Right cardiac atrium (tissue), 5 donors: Measurements from ENCODE around the gene KCNIP3. TPM values are rescaled to one million over a fixed set of nuclear protein-coding genes. Genes with fewer than 3 reads are reported as not detected.

Source experiments
- ATAC-seq, 2 donors: fragments of 200-7000 bp; cut with Tn5 transposase; one replicate each; pipeline versions ENCODE4 v1.8.0 to v1.9.1; 2020; ENCODE audit warnings: moderate library complexity in 2 of 2, mild to moderate bottlenecking in 1 of 2
- DNase-seq, 3 donors: peaks; one replicate each; pipeline ENCODE4 v3.0.0-alpha.2; 2020
- H3K27ac ChIP-seq: one replicate; pipeline ENCODE4 v1.5.1; 2013; ENCODE audit warnings: mild to moderate bottlenecking, low read length, control low read depth, moderate library complexity
- H3K27me3 ChIP-seq: one replicate; pipeline ENCODE4 v1.6.1; 2013; ENCODE audit not compliant: control insufficient read depth, insufficient read depth
- H3K4me1 ChIP-seq: one replicate; pipeline ENCODE4 v1.6.1; 2013; ENCODE audit warnings: low read length; ENCODE audit not compliant: control insufficient read depth, insufficient read depth
- H3K4me3 ChIP-seq: one replicate; pipeline ENCODE4 v1.5.1; 2013; ENCODE audit warnings: low read length, control low read depth
- H3K9me3 ChIP-seq: one replicate; pipeline ENCODE4 v1.6.1; 2013; ENCODE audit warnings: low read length; ENCODE audit not compliant: control insufficient read depth
- WGBS: extraction: QIAGEN DNeasy Blood & Tissue Kit; methylation state at CpG from one replicate; pipeline ENCODE4 v1.1.7; 2013; 5-methylcytosine and 5-hydroxymethylcytosine counted together
- intact Hi-C, 4 donors: fragments of 100-400 bp; cut with DNase I; formaldehyde crosslinking; loops; one replicate each; pipeline versions ENCODE4 v1.11.0 to v1.14.0; 2022 to 2023
- polyA plus RNA-seq: library from polyadenylated mRNA; stranded (reverse); fragments of 200-250 nt; gene quantifications from one replicate; pipeline ENCODE4 v1.2.3, GENCODE V29; 2013
- total RNA-seq, 4 donors: library from RNA; stranded (reverse); fragmentation: NEBNext Ultra II Directional; extraction: Animal tissue kit (Norgen Biotek cat#: 25700); gene quantifications; one replicate each; pipeline ENCODE4 v1.2.1, GENCODE V29; 2021
- donor health status: healthy with polysubstance abuse.
- donor health status: DM: no; HTN: yes; CAD: no.
- donor health status: DM: no; HTN: no; CAD: no.
- donor health status: DM: no; HTN: yes; CAD: no; lungs with severe emphysema.
- donor health status: DM: yes; HTN: yes; CAD: no.

The KCNIP3 gene
- total and polyA plus RNA-seq, 5 donors: 1.9 to 5.9 (median 3.4) TPM

GRCh38 chr2:95333888-95334338 is 36.8 kb downstream of the KCNIP3 start:
- Histone ChIP-seq H3K9me3 (no peaks in the 10 kb centered on the region), H3K27ac (no peak overlapping the region), H3K4me3 (no peak overlapping the region), H3K27me3 (no peaks in the 10 kb centered on the region), H3K4me1 (no peaks in the 10 kb centered on the region)
- DNase-seq (peak in 1 of 3 donors; percentile 22), ATAC-seq (peak in 1 of 2 donors; percentile 36)
- intact Hi-C loops: no loop called here
- WGBS: 75% methylated on average over 11 of the region's 11 CpGs

DNA sequence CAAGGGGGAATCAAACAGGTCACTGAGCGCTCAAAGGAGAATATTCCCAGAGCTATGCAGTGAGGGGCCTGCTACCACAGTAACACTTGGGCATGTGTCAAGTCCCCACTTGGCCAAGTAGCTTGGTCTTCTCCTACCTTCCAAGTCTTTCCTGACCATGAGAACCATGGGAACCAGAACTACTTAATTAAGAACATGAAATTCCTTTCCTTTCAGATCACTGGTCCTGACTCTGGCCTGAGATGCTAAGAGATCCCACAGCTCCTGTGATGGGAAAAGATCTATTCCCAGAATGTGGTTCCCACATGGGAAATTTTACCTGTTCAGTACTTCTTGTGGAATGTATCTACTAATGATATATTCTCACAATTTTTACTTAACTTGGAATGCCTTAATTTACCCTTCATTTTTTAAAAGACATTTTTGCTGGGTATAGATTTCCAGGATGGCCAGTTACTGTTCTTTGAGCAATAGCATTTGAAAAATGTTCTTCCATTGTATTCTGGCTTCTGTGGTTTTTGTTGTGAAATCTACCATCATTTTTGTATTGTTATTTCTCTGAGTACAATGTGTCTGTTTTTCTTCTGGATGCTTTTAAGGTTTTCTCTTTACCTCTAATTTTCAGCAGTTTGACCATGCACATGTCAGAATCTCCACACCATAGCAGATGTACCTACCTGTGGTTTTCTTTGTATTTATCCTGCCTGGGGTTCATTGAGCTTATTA is 37.9 kb downstream of the KCNIP3 start:
- 96% methylated on average over 1 of the region's 1 CpG for WGBS
- ATAC-seq (no peak), DNase-seq (no peak)
- Histone ChIP-seq H3K9me3 (no peaks in the 10 kb centered on the region), H3K27ac (no peak overlapping the region), H3K27me3 (no peaks in the 10 kb centered on the region), H3K4me3 (no peak overlapping the region), H3K4me1 (no peaks in the 10 kb centered on the region)
- intact Hi-C loops: no loop called here

DNA sequence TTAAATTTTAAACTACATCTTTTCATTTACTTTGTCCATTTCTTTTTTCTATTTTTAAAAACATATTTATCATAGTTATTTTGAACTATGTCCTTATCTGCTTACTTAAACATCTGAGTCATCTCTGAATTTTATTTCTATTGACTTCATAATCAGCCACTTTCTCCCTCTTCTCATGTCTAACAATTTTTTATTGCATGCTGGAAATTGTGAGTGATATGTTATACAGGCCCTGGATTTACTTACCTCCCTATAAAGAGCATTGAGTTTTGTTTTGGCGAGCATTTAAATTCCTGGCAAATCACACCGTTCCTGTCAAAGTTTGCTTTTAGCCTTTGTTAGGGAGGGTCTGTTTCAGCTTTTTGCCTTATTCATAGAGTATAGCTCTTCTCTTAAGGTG is 39.3 kb downstream of the KCNIP3 start:
- intact Hi-C loops: no loop called here
- Histone ChIP-seq H3K4me1 (no peaks in the 10 kb centered on the region), H3K27me3 (no peaks in the 10 kb centered on the region), H3K9me3 (no peaks in the 10 kb centered on the region), H3K4me3 (no peak overlapping the region), H3K27ac (no peak overlapping the region)
- ATAC-seq: no peak
- WGBS: 70% methylated on average over 2 of the region's 2 CpGs
- no peak for DNase-seq

- 78% methylated on average over 7 of the region's 7 CpGs for WGBS
- H3K9me3 ChIP-seq: no peaks in the 10 kb centered on the region
- no peaks in the 10 kb centered on the region for H3K27me3 ChIP-seq
- DNase-seq (peak in 1 of 3 donors; percentile 17), ATAC-seq (no peak)
- intact Hi-C loops: no loop called here
- H3K4me1 ChIP-seq: no peaks in the 10 kb centered on the region
- H3K4me3 ChIP-seq: no peak overlapping the region
- no peak overlapping the region for H3K27ac ChIP-seq
Measured at GRCh38 chr2:95337829-95338228, 40.7 kb downstream of the KCNIP3 start.

- DNase-seq (peak in 1 of 3 donors; percentile 25), ATAC-seq (no peak)
- H3K4me1 ChIP-seq: no peaks in the 10 kb centered on the region
- no peak overlapping the region for H3K4me3 ChIP-seq
- no peak overlapping the region for H3K27ac ChIP-seq
- no peaks in the 10 kb centered on the region for H3K27me3 ChIP-seq
- no peaks in the 10 kb centered on the region for H3K9me3 ChIP-seq
- intact Hi-C loops: no loop called here
- 78% methylated on average over 12 of the region's 12 CpGs for WGBS
Measured at GRCh38 chr2:95342556-95343320, 45.6 kb downstream of the KCNIP3 start.

DNA sequence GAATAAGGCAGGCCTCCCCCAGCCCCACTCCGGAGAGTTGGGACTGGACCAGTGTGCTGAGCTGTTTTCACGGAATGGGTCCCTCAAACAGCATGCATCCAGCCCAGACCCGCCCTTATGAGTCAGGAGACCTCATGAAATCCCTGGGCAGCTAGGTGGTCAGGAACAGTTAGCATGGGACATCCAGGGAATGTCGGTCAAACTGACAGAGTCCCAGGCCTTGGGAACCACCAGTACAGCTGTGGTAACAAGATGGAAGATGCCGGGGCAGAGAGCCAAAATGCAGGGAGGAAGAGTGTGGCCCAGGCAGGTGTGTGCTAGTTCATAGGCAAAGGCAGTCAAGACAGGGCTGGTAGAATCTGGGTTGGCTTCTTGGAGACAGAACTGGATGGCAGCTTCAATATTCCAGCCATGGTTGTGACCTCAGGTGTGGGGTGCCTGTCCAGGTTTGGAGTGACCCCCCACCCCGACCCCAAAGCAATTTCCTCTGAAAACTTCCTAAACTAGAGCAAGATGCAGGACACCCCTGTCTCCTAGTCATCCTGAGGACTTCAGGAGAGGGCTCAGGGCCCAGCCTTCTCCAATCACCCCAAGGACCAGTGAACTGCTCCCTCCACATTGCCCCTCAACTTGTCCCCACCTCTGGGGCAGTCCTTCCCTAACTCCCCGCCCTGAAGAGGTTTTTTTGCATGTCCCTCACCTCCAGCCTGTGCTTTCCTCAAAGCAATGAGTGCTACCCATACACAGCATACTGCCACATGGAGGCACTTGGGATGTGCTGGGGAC is 46.5 kb downstream of the KCNIP3 start:
- no peaks in the 10 kb centered on the region for H3K27me3 ChIP-seq
- no peak overlapping the region for H3K27ac ChIP-seq
- intact Hi-C loops: no loop called here
- DNase-seq: no peak
- no peaks in the 10 kb centered on the region for H3K9me3 ChIP-seq
- no peak for ATAC-seq
- no peak overlapping the region for H3K4me3 ChIP-seq
- H3K4me1 ChIP-seq: no peaks in the 10 kb centered on the region
- WGBS: 89% methylated on average over 7 of the region's 7 CpGs

GRCh38 chr2:95344215-95344583 is 47.1 kb downstream of the KCNIP3 start:
- H3K4me1 ChIP-seq: no peaks in the 10 kb centered on the region
- no peaks in the 10 kb centered on the region for H3K9me3 ChIP-seq
- H3K27ac ChIP-seq: no peak overlapping the region
- WGBS: 85% methylated on average over 12 of the region's 12 CpGs
- no peak overlapping the region for H3K4me3 ChIP-seq
- H3K27me3 ChIP-seq: no peaks in the 10 kb centered on the region
- ATAC-seq (no peak), DNase-seq (no peak)
- intact Hi-C loops: no loop called here

- H3K9me3 ChIP-seq: no peaks in the 10 kb centered on the region
- no peak overlapping the region for H3K4me3 ChIP-seq
- intact Hi-C loops: no loop called here
- 89% methylated on average over 4 of the region's 4 CpGs for WGBS
- DNase-seq (no peak), ATAC-seq (no peak)
- no peak overlapping the region for H3K27ac ChIP-seq
- H3K27me3 ChIP-seq: no peaks in the 10 kb centered on the region
- H3K4me1 ChIP-seq: no peaks in the 10 kb centered on the region
Measured at GRCh38 chr2:95344656-95345055, 47.5 kb downstream of the KCNIP3 start.

- 14% methylated on average over 24 of the region's 24 CpGs for whole genome bisulfite sequencing
- Histone ChIP-seq H3K4me3 (peak overlapping the region; percentile 82), H3K27me3 (no peaks in the 10 kb centered on the region), H3K27ac (no peak overlapping the region), H3K4me1 (no peaks in the 10 kb centered on the region), H3K9me3 (no peaks in the 10 kb centered on the region)
- intact Hi-C loops: no loop called here
- DNase-seq (no peak), ATAC-seq (no peak)
Measured at GRCh38 chr2:95345081-95345562, 48.0 kb downstream of the KCNIP3 start.

DNA sequence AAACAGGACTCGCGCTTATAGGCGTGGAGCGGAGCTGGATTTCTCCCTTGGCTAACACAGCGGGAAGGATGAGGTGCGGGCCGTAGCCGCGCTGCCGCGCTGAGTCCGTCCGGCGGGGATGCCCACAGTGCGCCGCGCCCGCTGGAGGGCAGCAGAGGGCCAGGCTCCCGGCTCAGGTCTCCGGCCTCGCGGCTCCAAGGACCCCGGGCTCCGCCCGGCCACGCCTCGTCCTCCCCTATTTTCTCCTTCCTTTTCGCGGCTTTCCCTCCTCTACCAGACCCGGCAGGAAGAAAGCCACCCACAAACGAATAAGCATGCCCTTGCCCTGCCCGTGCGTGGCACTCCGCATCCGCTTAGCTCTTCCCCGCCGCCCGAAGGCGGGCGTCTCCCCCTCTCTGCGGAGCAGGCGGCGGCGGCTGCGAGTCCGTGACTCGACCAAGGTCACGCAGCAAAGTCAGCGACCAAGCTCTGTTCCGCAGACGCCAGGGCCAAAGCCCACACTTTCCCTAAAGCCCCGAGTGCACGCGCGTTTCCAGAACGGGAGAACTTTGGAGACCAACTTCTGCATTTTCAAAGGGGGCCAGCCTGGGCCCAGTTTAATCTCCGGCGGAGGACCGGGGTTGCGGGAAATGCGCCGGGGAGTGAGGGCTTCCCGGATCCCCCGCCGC is 48.5 kb downstream of the KCNIP3 start:
- Histone ChIP-seq H3K4me1 (no peaks in the 10 kb centered on the region), H3K27me3 (no peaks in the 10 kb centered on the region), H3K9me3 (no peaks in the 10 kb centered on the region), H3K4me3 (peak overlapping the region; percentile 82), H3K27ac (peak overlapping the region; percentile 57)
- DNase-seq (peak; percentile 89 to 96 (median 94)), ATAC-seq (peak; percentile 94)
- under 1% methylated on average over 65 of the region's 65 CpGs for WGBS
- intact Hi-C loops: no loop called here
